HepG2 (cell line): ENCODE measurements around the gene CNNM3. TPM values are rescaled to one million over a fixed set of nuclear protein-coding genes. Genes with fewer than 3 reads are reported as not detected.

Experiments used
- AGO2 ChIP-seq: fragments of 200-400 bp; formaldehyde crosslinking; optimal IDR thresholded peaks from 2 replicates; pipeline ENCODE3; 2017; ENCODE audit warnings: mild to moderate bottlenecking, low read depth, low read length, moderate library complexity
- ARID2 ChIP-seq: sonication (generic); formaldehyde crosslinking; IDR thresholded peaks from 2 replicates; pipeline ENCODE4 v1.8.1; 2022; ENCODE audit warnings: mild to moderate bottlenecking, missing genetic modification reagents, borderline replicate concordance
- ARID4A ChIP-seq: sonication (generic); formaldehyde crosslinking; IDR thresholded peaks from 2 replicates; pipeline ENCODE4 v1.5.0; 2020; ENCODE audit warnings: mild to moderate bottlenecking, missing genetic modification reagents, borderline replicate concordance
- CREB1 ChIP-seq, 2 experiments: fragments of 450-650 bp in 1 of 2; IDR thresholded peaks; 2 replicates each; pipeline ENCODE4 v1.6.1; 2016 to 2017; ENCODE audit warnings: control low read depth in 1 of 2, mild to moderate bottlenecking in 1 of 2, missing compliant biosample characterization in 1 of 2, missing genetic modification characterization in 1 of 2
- DMAP1 ChIP-seq: IDR thresholded peaks from 2 replicates; pipeline ENCODE4 v1.6.1; 2016
- HMG20B ChIP-seq: conservative IDR thresholded peaks from 2 replicates; pipeline ENCODE4 v1.6.1; 2016; ENCODE audit warnings: missing genetic modification reagents, missing compliant biosample characterization
- HOMEZ ChIP-seq: IDR thresholded peaks from 2 replicates; pipeline ENCODE4 v1.6.1; 2016; ENCODE audit warnings: low read depth
- KLF11 ChIP-seq: IDR thresholded peaks from 2 replicates; pipeline ENCODE4 v1.6.1; 2016; ENCODE audit warnings: missing compliant biosample characterization
- PHF20 ChIP-seq: sonication (generic); formaldehyde crosslinking; IDR thresholded peaks from 2 replicates; pipeline ENCODE4 v1.5.0; 2020; ENCODE audit warnings: mild to moderate bottlenecking, missing genetic modification reagents
- POLR2AphosphoS2 ChIP-seq: IDR thresholded peaks from 2 replicates; pipeline ENCODE4 v1.6.1; 2011; ENCODE audit warnings: low read depth, low read length, improper control_type of control experiment
- SOX5 ChIP-seq: IDR thresholded peaks from 2 replicates; pipeline ENCODE4 v1.6.1; 2016; ENCODE audit warnings: borderline replicate concordance
- THAP9 ChIP-seq: sonication (generic); formaldehyde crosslinking; IDR thresholded peaks from 2 replicates; pipeline ENCODE4; 2020; ENCODE audit warnings: missing genetic modification reagents, mild to moderate bottlenecking, borderline replicate concordance
- TSC22D2 ChIP-seq: sonication (generic); formaldehyde crosslinking; IDR thresholded peaks from 2 replicates; pipeline ENCODE4 v1.5.1; 2020; ENCODE audit warnings: missing genetic modification reagents, mild to moderate bottlenecking, borderline replicate concordance
- ZFYVE20 ChIP-seq: sonication (generic); formaldehyde crosslinking; IDR thresholded peaks from 2 replicates; pipeline ENCODE4 v1.8.0; 2023; ENCODE audit warnings: low read depth, mild to moderate bottlenecking, moderate library complexity, missing genetic modification reagents, borderline replicate concordance
- ZNF441 ChIP-seq: sonication (generic); formaldehyde crosslinking; IDR thresholded peaks from 2 replicates; pipeline ENCODE4 v1.7.0; 2021; ENCODE audit warnings: missing genetic modification reagents, borderline replicate concordance
- ZNF513 ChIP-seq: sonication (generic); formaldehyde crosslinking; conservative IDR thresholded peaks from 2 replicates; pipeline ENCODE4 v1.5.0; 2020; ENCODE audit warnings: missing genetic modification reagents
- ZNF619 ChIP-seq: sonication (generic); formaldehyde crosslinking; IDR thresholded peaks from 2 replicates; pipeline ENCODE4 v1.4.0; 2020; ENCODE audit warnings: mild to moderate bottlenecking, missing genetic modification reagents
- ZNF761 ChIP-seq: sonication (generic); formaldehyde crosslinking; conservative IDR thresholded peaks from 2 replicates; pipeline ENCODE4 v1.4.0; 2020; ENCODE audit warnings: mild to moderate bottlenecking, missing genetic modification reagents
- ZNF83 ChIP-seq: sonication (generic); formaldehyde crosslinking; IDR thresholded peaks from 2 replicates; pipeline ENCODE4 v1.4.0; 2020; ENCODE audit warnings: missing genetic modification reagents, mild to moderate bottlenecking, borderline replicate concordance
- polyA plus RNA-seq, 8 experiments: library from polyadenylated mRNA; depleted of rRNA in 3 of 8; stranded (reverse) in 7 of 8; unstranded in 1 of 8; fragments of >200 nt; fragmentation: Illumina TruSeq in 4 of 8; extraction: Trizol in 4 of 8; gene quantifications; 2 replicates each; pipeline versions ENCODE4 v1.2.1 to v1.2.3, GENCODE V29; 2011 to 2016; ENCODE audit warnings: low read depth in 4 of 8, missing spikeins in 1 of 8, mixed read lengths in 1 of 8; ENCODE audit not compliant: insufficient read depth in 1 of 8
- total RNA-seq, 5 experiments: library from RNA; depleted of rRNA; stranded (reverse); fragments of >200 nt; fragmentation: Illumina TruSeq; extraction: Trizol; gene quantifications; 2 replicates each; pipeline ENCODE4 v1.2.3, GENCODE V29; 2016; ENCODE audit warnings: low read depth in 1 of 5

The CNNM3 gene
- total and polyA plus RNA-seq, 2 of the 13 experiments (the other 11 are each of a cell fraction or from before 2014, with no cell fraction given) = 21.2 to 27.9 TPM

GRCh38 chr2:96816127-96816835 is at the start of gene CNNM3 (continued):
- TF ChIP-seq ARID4A (CRISPR knock-in tag) (peak; percentile 91), CREB1 (IDR thresholded peaks at IDR 0.05) (0 out of 2 replicates have a peak, but pooled peaks have one; percentile 27), CREB1 (CRISPR knock-in tag; IDR thresholded peaks at IDR 0.05) (no peak), ZFYVE20 (CRISPR knock-in tag) (no peak), ARID2 (CRISPR knock-in tag) (peak; percentile 53; the same call in 1 of the 2 replicates), DMAP1 (peak; percentile 71), TSC22D2 (CRISPR knock-in tag) (peak; percentile 82; the same call in 1 of the 2 replicates), POLR2AphosphoS2 (no peak), HOMEZ (CRISPR knock-in tag) (no peak), ZNF619 (CRISPR knock-in tag) (peak; percentile 90), HMG20B (CRISPR knock-in tag) (no peak), ZNF761 (CRISPR knock-in tag) (peak; percentile 97), SOX5 (CRISPR knock-in tag) (peak; percentile 31; the same call in 1 of the 2 replicates), ZNF513 (CRISPR knock-in tag) (no peak), PHF20 (CRISPR knock-in tag) (peak; percentile 74), KLF11 (no peak), AGO2 (peak; percentile 87), THAP9 (CRISPR knock-in tag) (no peak), ZNF83 (CRISPR knock-in tag) (peak; percentile 76; the same call in 1 of the 2 replicates), ZNF441 (CRISPR knock-in tag) (peak; percentile 52; the same call in 1 of the 2 replicates)
